Kidney tubule cell (primary cell): ENCODE measurements around the gene TFPI.
"Not testable (repeated sequence)": the region's sequence is repeated elsewhere in the genome, so short reads cannot be mapped to it uniquely, and the experiment has no call there.

Source experiments
- DNase-seq: peaks from one replicate; pipeline ENCODE4 v3.0.0-alpha.2; 2018; ENCODE audit warnings: low spot score

TFPI gene

GRCh38 chr2:187554011-187554703 is at the start of gene TFPI:
TFPI (minus strand) TSS chr2:187554435; CDS start chr2:187503768, 50,667 bp downstream.
- peak; percentile 65 for DNase-seq

- DNase-seq: no peak
These were observed 40.6 kb upstream of the TFPI start for GRCh38 chr2:187594801-187595200.

- peak; percentile 54 for DNase-seq
These were observed 39.5 kb upstream of the TFPI start for GRCh38 chr2:187593697-187594096.

GRCh38 chr2:187593098-187593497 is 38.9 kb upstream of the TFPI start:
- no peak for DNase-seq

GRCh38 chr2:187590175-187590574 is 35.9 kb upstream of the TFPI start:
- no peak for DNase-seq

- DNase-seq: no peak
These were observed 31.9 kb upstream of the TFPI start for GRCh38 chr2:187586011-187586641.

GRCh38 chr2:187581125-187581896 is 27.1 kb upstream of the TFPI start:
- peak; percentile 53 for DNase-seq

GRCh38 chr2:187580462-187581124 is 26.4 kb upstream of the TFPI start:
- peak; percentile 76 for DNase-seq

GRCh38 chr2:187577310-187577709 is 23.1 kb upstream of the TFPI start:
- DNase-seq: no peak

GRCh38 chr2:187576906-187577305 is 22.7 kb upstream of the TFPI start:
- no peak for DNase-seq

- no peak for DNase-seq
These were observed 21.5 kb upstream of the TFPI start for GRCh38 chr2:187575751-187576067.

- DNase-seq: no peak
These were observed 20.9 kb upstream of the TFPI start for GRCh38 chr2:187574969-187575750.

- DNase-seq: no peak
These were observed 19.5 kb upstream of the TFPI start for GRCh38 chr2:187573722-187574121.

GRCh38 chr2:187571996-187572395 is 17.8 kb upstream of the TFPI start:
- DNase-seq: not testable (repeated sequence)

GRCh38 chr2:187569571-187569970 is 15.3 kb upstream of the TFPI start:
- DNase-seq: no peak

- DNase-seq: no peak
These were observed 14.8 kb upstream of the TFPI start for GRCh38 chr2:187569042-187569441.

- no peak for DNase-seq
These were observed 12.9 kb upstream of the TFPI start for GRCh38 chr2:187567126-187567525.

- no peak for DNase-seq
These were observed 12.5 kb upstream of the TFPI start for GRCh38 chr2:187566712-187567111.

GRCh38 chr2:187566266-187566665 is 12.0 kb upstream of the TFPI start:
- DNase-seq: no peak

- DNase-seq: not testable (repeated sequence)
These were observed 11.4 kb upstream of the TFPI start for GRCh38 chr2:187565618-187566017.

GRCh38 chr2:187556493-187556892 is 2.3 kb upstream of the TFPI start:
- DNase-seq: not testable (repeated sequence)

GRCh38 chr2:187554704-187555082 is 458 bp upstream of the TFPI start:
- no peak for DNase-seq
